ENCODE results near the gene RAB22A.

The RAB22A gene

GRCh38 chr20:58309591-58310290, at the start of gene RAB22A:
Gene RAB22A, plus strand, starts transcription at chr20:58309715. Its CDS starts 262 bp downstream, at chr20:58309977.
- DNase-seq (ENCODE audit: low spot score), result peak; percentile 98

GRCh38 chr20:58260006-58260405, 49.5 kb upstream of the RAB22A start:
- no peak for DNase-seq (ENCODE audit: low spot score)

GRCh38 chr20:58261660-58262059, 47.9 kb upstream of the RAB22A start:
- DNase-seq (ENCODE audit: low spot score), result no peak

- DNase-seq (ENCODE audit: low spot score), result no peak
Observed at GRCh38 chr20:58264271-58264670, 45.2 kb upstream of the RAB22A start.

- no peak for DNase-seq (ENCODE audit: low spot score)
Observed at GRCh38 chr20:58267389-58268215, 41.9 kb upstream of the RAB22A start.

- DNase-seq (ENCODE audit: low spot score), result no peak
Observed at GRCh38 chr20:58268421-58268821, 41.1 kb upstream of the RAB22A start.

- no peak for DNase-seq (ENCODE audit: low spot score)
Observed at GRCh38 chr20:58268936-58269619, 40.4 kb upstream of the RAB22A start.

GRCh38 chr20:58271606-58272351, 37.7 kb upstream of the RAB22A start:
- DNase-seq (ENCODE audit: low spot score), result no peak

- no peak for DNase-seq (ENCODE audit: low spot score)
Observed at GRCh38 chr20:58274384-58274783, 35.1 kb upstream of the RAB22A start.

GRCh38 chr20:58277107-58277506, 32.4 kb upstream of the RAB22A start:
- DNase-seq (ENCODE audit: low spot score), result no peak

GRCh38 chr20:58277578-58278472, 31.7 kb upstream of the RAB22A start:
- DNase-seq (ENCODE audit: low spot score), result no peak

GRCh38 chr20:58286729-58287128, 22.8 kb upstream of the RAB22A start:
- DNase-seq (ENCODE audit: low spot score), result no peak

- no peak for DNase-seq (ENCODE audit: low spot score)
Observed at GRCh38 chr20:58287638-58288037, 21.9 kb upstream of the RAB22A start.

GRCh38 chr20:58289143-58289542, 20.4 kb upstream of the RAB22A start:
- no peak for DNase-seq (ENCODE audit: low spot score)

- DNase-seq (ENCODE audit: low spot score), result no peak
Observed at GRCh38 chr20:58293453-58293852, 16.1 kb upstream of the RAB22A start.

- no peak for DNase-seq (ENCODE audit: low spot score)
Observed at GRCh38 chr20:58294497-58295455, 14.7 kb upstream of the RAB22A start.

GRCh38 chr20:58296051-58296837, 13.3 kb upstream of the RAB22A start:
- no peak for DNase-seq (ENCODE audit: low spot score)

- DNase-seq (ENCODE audit: low spot score), result no peak
Observed at GRCh38 chr20:58297394-58297793, 12.1 kb upstream of the RAB22A start.

- DNase-seq (ENCODE audit: low spot score), result no peak
Observed at GRCh38 chr20:58300321-58300720, 9.2 kb upstream of the RAB22A start.
